MG63 (cell line): ENCODE data around the gene REEP1. TPM values are rescaled to one million over a fixed set of nuclear protein-coding genes. Genes with fewer than 3 reads are reported as not detected.

Experiments
- DNase-seq: peaks from one replicate; pipeline ENCODE4 v3.0.0-alpha.2; 2020
- H3K27me3 ChIP-seq: fragments of 250-450 bp; sonication (Bioruptor Pico); 2 replicates; pipeline ENCODE4 v1.5.1; 2020; ENCODE audit warnings: mild to moderate bottlenecking, moderate library complexity
- H3K36me3 ChIP-seq: fragments of 250-450 bp; sonication (Bioruptor Pico); 2 replicates; pipeline ENCODE4 v1.5.1; 2020; ENCODE audit warnings: mild to moderate bottlenecking, moderate library complexity
- H3K4me3 ChIP-seq: fragments of 250-450 bp; sonication (Bioruptor Pico); 2 replicates; pipeline ENCODE4 v1.5.1; 2020; ENCODE audit warnings: mild to moderate bottlenecking, moderate library complexity
- H3K9me3 ChIP-seq: fragments of 250-450 bp; sonication (Bioruptor Pico); 2 replicates; pipeline ENCODE4 v1.5.1; 2020; ENCODE audit warnings: mild to moderate bottlenecking, moderate library complexity
- total RNA-seq: library from RNA; depleted of rRNA; stranded (reverse); fragments of >200 nt; shearing (Covaris generic); gene quantifications from 2 replicates; pipeline ENCODE4 v1.2.3, GENCODE V29; 2014; ENCODE audit warnings: low replicate concordance

REEP1 gene
- total RNA-seq, 1 experiment from 2014 or later, result 0.95 TPM

- Histone ChIP-seq H3K4me3 (no peak overlapping the region), H3K27me3 (no peaks in the 10 kb centered on the region), H3K9me3 (no peaks in the 10 kb centered on the region), H3K36me3 (no peaks in the 10 kb centered on the region)
- peak; percentile 68 for DNase-seq
Measured at GRCh38 chr2:86300496-86300895, 36.9 kb downstream of the REEP1 start.

GRCh38 chr2:86298411-86299390, 38.7 kb downstream of the REEP1 start:
- Histone ChIP-seq H3K27me3 (no peaks in the 10 kb centered on the region), H3K36me3 (no peaks in the 10 kb centered on the region), H3K9me3 (no peaks in the 10 kb centered on the region), H3K4me3 (no peak overlapping the region)
- no peak for DNase-seq

GRCh38 chr2:86297382-86298147, 39.9 kb downstream of the REEP1 start:
- no peak for DNase-seq
- Histone ChIP-seq H3K27me3 (no peaks in the 10 kb centered on the region), H3K4me3 (no peak overlapping the region), H3K36me3 (no peaks in the 10 kb centered on the region), H3K9me3 (no peaks in the 10 kb centered on the region)

GRCh38 chr2:86296947-86297346, 40.5 kb downstream of the REEP1 start:
- no peaks in the 10 kb centered on the region for H3K9me3 ChIP-seq
- no peaks in the 10 kb centered on the region for H3K36me3 ChIP-seq
- no peaks in the 10 kb centered on the region for H3K27me3 ChIP-seq
- no peak for DNase-seq
- H3K4me3 ChIP-seq, result no peak overlapping the region

- DNase-seq, result no peak
- H3K36me3 ChIP-seq, result no peaks in the 10 kb centered on the region
- no peak overlapping the region for H3K4me3 ChIP-seq
- H3K27me3 ChIP-seq, result no peaks in the 10 kb centered on the region
- H3K9me3 ChIP-seq, result no peaks in the 10 kb centered on the region
Measured at GRCh38 chr2:86295066-86295465, 42.4 kb downstream of the REEP1 start.

GRCh38 chr2:86293612-86294011, 43.8 kb downstream of the REEP1 start:
- Histone ChIP-seq H3K36me3 (no peaks in the 10 kb centered on the region), H3K9me3 (no peaks in the 10 kb centered on the region)
- DNase-seq, result no peak

GRCh38 chr2:86292571-86293515, 44.6 kb downstream of the REEP1 start:
- H3K9me3 ChIP-seq, result no peaks in the 10 kb centered on the region
- H3K27me3 ChIP-seq, result no peaks in the 10 kb centered on the region
- DNase-seq, result no peak
- H3K4me3 ChIP-seq, result no peak overlapping the region
- H3K36me3 ChIP-seq, result no peaks in the 10 kb centered on the region

More at GRCh38 chr2:86293612-86294011, 43.8 kb downstream of the REEP1 start:
- no peaks in the 10 kb centered on the region for H3K27me3 ChIP-seq
- no peak overlapping the region for H3K4me3 ChIP-seq

- Histone ChIP-seq H3K27me3 (no peaks in the 10 kb centered on the region), H3K4me3 (no peak overlapping the region), H3K36me3 (no peaks in the 10 kb centered on the region), H3K9me3 (no peaks in the 10 kb centered on the region)
- no peak for DNase-seq
Measured at GRCh38 chr2:86291328-86291662, 46.1 kb downstream of the REEP1 start.

GRCh38 chr2:86290596-86291327, 46.7 kb downstream of the REEP1 start:
- no peaks in the 10 kb centered on the region for H3K36me3 ChIP-seq
- DNase-seq, result no peak
- H3K9me3 ChIP-seq, result no peaks in the 10 kb centered on the region
- H3K4me3 ChIP-seq, result no peak overlapping the region
- no peaks in the 10 kb centered on the region for H3K27me3 ChIP-seq

- H3K36me3 ChIP-seq, result no peaks in the 10 kb centered on the region
- no peaks in the 10 kb centered on the region for H3K9me3 ChIP-seq
- no peak for DNase-seq
- H3K27me3 ChIP-seq, result no peaks in the 10 kb centered on the region
- H3K4me3 ChIP-seq, result no peak overlapping the region
Measured at GRCh38 chr2:86286516-86286915, 50.9 kb downstream of the REEP1 start.

- Histone ChIP-seq H3K4me3 (no peak overlapping the region), H3K27me3 (no peaks in the 10 kb centered on the region), H3K36me3 (no peaks in the 10 kb centered on the region), H3K9me3 (no peaks in the 10 kb centered on the region)
- DNase-seq, result no peak
Measured at GRCh38 chr2:86285981-86286380, 51.4 kb downstream of the REEP1 start.

GRCh38 chr2:86285571-86285970, 51.9 kb downstream of the REEP1 start:
- Histone ChIP-seq H3K36me3 (no peaks in the 10 kb centered on the region), H3K9me3 (no peaks in the 10 kb centered on the region), H3K27me3 (no peaks in the 10 kb centered on the region), H3K4me3 (no peak overlapping the region)
- no peak for DNase-seq

GRCh38 chr2:86284987-86285386, 52.4 kb downstream of the REEP1 start:
- Histone ChIP-seq H3K4me3 (no peak overlapping the region), H3K9me3 (no peaks in the 10 kb centered on the region), H3K36me3 (no peaks in the 10 kb centered on the region), H3K27me3 (no peaks in the 10 kb centered on the region)
- DNase-seq, result no peak

- Histone ChIP-seq H3K36me3 (no peaks in the 10 kb centered on the region), H3K4me3 (no peak overlapping the region), H3K9me3 (no peaks in the 10 kb centered on the region), H3K27me3 (no peaks in the 10 kb centered on the region)
- DNase-seq, result no peak
Measured at GRCh38 chr2:86284401-86284841, 53.0 kb downstream of the REEP1 start.

- no peak for DNase-seq
- H3K4me3 ChIP-seq, result no peak overlapping the region
- no peaks in the 10 kb centered on the region for H3K9me3 ChIP-seq
- no peaks in the 10 kb centered on the region for H3K27me3 ChIP-seq
- no peaks in the 10 kb centered on the region for H3K36me3 ChIP-seq
Measured at GRCh38 chr2:86283411-86284030, 53.9 kb downstream of the REEP1 start.
